Lower lobe of right lung (tissue), 2 donors: ENCODE results near the gene CDK5RAP1. TPM values are rescaled to one million over a fixed set of nuclear protein-coding genes. Genes with fewer than 3 reads are reported as not detected.

Experiments used
- ATAC-seq, 2 donors: fragments of 200-7000 bp; cut with Tn5 transposase; one replicate each; pipeline ENCODE4 v1.9.1; 2020 to 2022; ENCODE audit warnings: mild to moderate bottlenecking in 2 of 2, moderate library complexity in 2 of 2
- DNase-seq: peaks from one replicate; pipeline ENCODE4 v3.0.0-alpha.2; 2020
- H3K27ac ChIP-seq: fragments of 200-600 bp; one replicate; pipeline ENCODE4 v1.8.0; 2022
- H3K27me3 ChIP-seq: fragments of 200-600 bp; one replicate; pipeline ENCODE4 v1.8.0; 2022; ENCODE audit warnings: low read depth
- H3K36me3 ChIP-seq: fragments of 200-600 bp; one replicate; pipeline ENCODE4 v1.8.0; 2022; ENCODE audit warnings: mild to moderate bottlenecking
- H3K4me1 ChIP-seq: fragments of 200-600 bp; one replicate; pipeline ENCODE4 v1.8.0; 2022
- H3K4me3 ChIP-seq: fragments of 200-600 bp; one replicate; pipeline ENCODE4 v1.8.0; 2022; ENCODE audit warnings: mild to moderate bottlenecking
- H3K9me3 ChIP-seq: fragments of 200-600 bp; one replicate; pipeline ENCODE4 v1.8.0; 2022
- CTCF ChIP-seq: fragments of 200-600 bp; IDR thresholded peaks from one replicate; pipeline ENCODE4 v1.8.0; 2022; ENCODE audit warnings: antibody characterized with exemption, mild to moderate bottlenecking
- intact Hi-C: fragments of 100-400 bp; cut with DNase I; formaldehyde crosslinking; loops from one replicate; pipeline ENCODE4 v1.11.0; 2022
- total RNA-seq: library from RNA; stranded (reverse); fragmentation: NEBNext Ultra II Directional; extraction: Animal tissue kit (Norgen Biotek cat#: 25700); gene quantifications from one replicate; pipeline ENCODE4 v1.2.1, GENCODE V29; 2021
- donor health status: DM: no; HTN: yes; CAD: no; lungs with severe emphysema.

CDK5RAP1 gene
- total RNA-seq, 1 donor from 2014 or later: 23.2 TPM

- ATAC-seq (no peak), DNase-seq (no peak)
- Histone ChIP-seq H3K27me3 (peaks cover 5% of the 10 kb centered on the region), H3K36me3 (no peaks in the 10 kb centered on the region), H3K27ac (no peak overlapping the region), H3K4me1 (no peaks in the 10 kb centered on the region), H3K4me3 (no peak overlapping the region), H3K9me3 (no peaks in the 10 kb centered on the region)
- TF ChIP-seq CTCF: no peak
- intact Hi-C loops: no loop called here
These were observed 64.2 kb downstream of the CDK5RAP1 start for GRCh38 chr20:33337119-33337518.

- Histone ChIP-seq H3K9me3 (no peaks in the 10 kb centered on the region), H3K27me3 (peaks cover 5% of the 10 kb centered on the region), H3K4me3 (no peak overlapping the region), H3K27ac (no peak overlapping the region), H3K36me3 (no peaks in the 10 kb centered on the region), H3K4me1 (no peaks in the 10 kb centered on the region)
- intact Hi-C loops: no loop called here
- no peak for TF ChIP-seq CTCF
- no peak for ATAC-seq
- no peak for DNase-seq
These were observed 64.9 kb downstream of the CDK5RAP1 start for GRCh38 chr20:33336375-33336774.

GRCh38 chr20:33334111-33334510 lies 67.2 kb downstream of the CDK5RAP1 start:
- ATAC-seq (no peak), DNase-seq (no peak)
- no peak for TF ChIP-seq CTCF
- Histone ChIP-seq H3K36me3 (no peaks in the 10 kb centered on the region), H3K27ac (no peak overlapping the region), H3K27me3 (no peaks in the 10 kb centered on the region), H3K4me3 (no peak overlapping the region), H3K9me3 (no peaks in the 10 kb centered on the region), H3K4me1 (no peaks in the 10 kb centered on the region)
- intact Hi-C loops: no loop called here

- no peak overlapping the region for H3K4me3 ChIP-seq
- no peak for TF ChIP-seq CTCF
- DNase-seq: no peak
- H3K27me3 ChIP-seq: no peaks in the 10 kb centered on the region
- H3K4me1 ChIP-seq: no peaks in the 10 kb centered on the region
- intact Hi-C loops: no loop called here
- H3K27ac ChIP-seq: no peak overlapping the region
- ATAC-seq: no peak
- no peaks in the 10 kb centered on the region for H3K36me3 ChIP-seq
- H3K9me3 ChIP-seq: no peaks in the 10 kb centered on the region
These were observed 67.7 kb downstream of the CDK5RAP1 start for GRCh38 chr20:33333616-33334015.

- intact Hi-C loops: no loop called here
- Histone ChIP-seq H3K27ac (no peak overlapping the region), H3K4me3 (no peak overlapping the region), H3K36me3 (no peaks in the 10 kb centered on the region), H3K4me1 (no peaks in the 10 kb centered on the region), H3K9me3 (no peaks in the 10 kb centered on the region), H3K27me3 (no peaks in the 10 kb centered on the region)
- ATAC-seq (no peak), DNase-seq (no peak)
- TF ChIP-seq CTCF: no peak
These were observed 68.3 kb downstream of the CDK5RAP1 start for GRCh38 chr20:33332905-33333456.
